Measurements from ENCODE around the gene UCK1. TPM values are rescaled to one million over a fixed set of nuclear protein-coding genes. Genes with fewer than 3 reads are reported as not detected.

UCK1 gene
- total RNA-seq, 1 experiment from 2014 or later: 31.7 TPM

DNA sequence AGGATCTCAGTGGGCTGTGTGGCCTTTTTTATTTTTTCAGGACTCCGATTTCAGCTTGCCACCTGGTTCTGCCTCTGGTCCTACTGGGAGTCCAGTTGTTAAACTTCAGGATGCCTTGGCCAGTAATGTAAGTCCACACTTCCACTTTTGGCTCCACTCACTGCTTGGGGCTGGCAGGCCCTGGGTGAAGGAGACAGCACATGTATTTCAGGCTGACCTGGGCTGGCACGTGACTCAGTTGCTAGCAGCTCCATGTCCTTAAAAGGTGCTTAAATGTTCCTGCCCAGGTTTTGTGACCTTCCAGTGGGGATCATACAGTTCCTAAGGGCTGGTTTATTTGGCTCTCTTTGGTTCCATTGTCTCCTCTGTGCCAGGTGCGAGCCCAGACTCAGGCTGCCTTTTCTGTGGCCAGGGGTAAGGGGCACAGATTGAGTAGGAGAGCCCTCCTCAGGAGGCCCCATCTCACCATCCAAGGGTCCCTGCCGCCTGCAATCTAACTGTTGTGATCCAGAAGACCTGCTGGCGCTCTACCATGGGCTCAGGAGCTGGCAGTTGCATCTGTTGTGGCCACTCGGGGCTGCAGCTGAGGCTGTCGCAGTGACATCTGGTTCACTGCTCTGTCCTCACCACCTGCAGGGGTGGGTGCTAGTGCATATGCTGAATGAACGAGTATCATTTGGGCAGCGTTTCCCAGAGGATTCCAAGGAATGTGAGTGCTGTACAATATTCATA lies 47.6 kb downstream of the UCK1 start:
- Histone ChIP-seq H3K27ac (no peak overlapping the region), H3K27me3 (ENCODE audit: insufficient read depth, low read depth) (no peaks in the 10 kb centered on the region), H3K36me3 (ENCODE audit: low read depth) (peaks cover 28% of the 10 kb centered on the region), H3K9me2 (ENCODE audit: insufficient read depth) (no peaks in the 10 kb centered on the region), H2AFZ (no peak overlapping the region), H4K20me1 (ENCODE audit: insufficient read depth) (peaks cover 52% of the 10 kb centered on the region), H3K4me2 (no peak overlapping the region), H3F3A (ENCODE audit: insufficient read depth, low read depth) (peaks cover 17% of the 10 kb centered on the region), H3K9me3 (ENCODE audit: insufficient read depth, low read depth) (no peaks in the 10 kb centered on the region), H3K79me2 (ENCODE audit: low read depth) (peaks cover 9% of the 10 kb centered on the region; the same call in 1 of the 2 replicates), H3K4me3 (no peak overlapping the region), H3K4me1 (replicated peaks; ENCODE audit: insufficient read depth) (no peaks in the 10 kb centered on the region)
- POLR2A ChIA-PET (ENCODE audit: unreplicated experiment): no interaction called here
- BruUV-seq (replicated peaks): no TSS peak
- TF ChIP-seq EZH2 (IDR thresholded peaks at IDR 0.05; ENCODE audit: low read depth): no peak
- TF ChIP-seq, protein P1, sequence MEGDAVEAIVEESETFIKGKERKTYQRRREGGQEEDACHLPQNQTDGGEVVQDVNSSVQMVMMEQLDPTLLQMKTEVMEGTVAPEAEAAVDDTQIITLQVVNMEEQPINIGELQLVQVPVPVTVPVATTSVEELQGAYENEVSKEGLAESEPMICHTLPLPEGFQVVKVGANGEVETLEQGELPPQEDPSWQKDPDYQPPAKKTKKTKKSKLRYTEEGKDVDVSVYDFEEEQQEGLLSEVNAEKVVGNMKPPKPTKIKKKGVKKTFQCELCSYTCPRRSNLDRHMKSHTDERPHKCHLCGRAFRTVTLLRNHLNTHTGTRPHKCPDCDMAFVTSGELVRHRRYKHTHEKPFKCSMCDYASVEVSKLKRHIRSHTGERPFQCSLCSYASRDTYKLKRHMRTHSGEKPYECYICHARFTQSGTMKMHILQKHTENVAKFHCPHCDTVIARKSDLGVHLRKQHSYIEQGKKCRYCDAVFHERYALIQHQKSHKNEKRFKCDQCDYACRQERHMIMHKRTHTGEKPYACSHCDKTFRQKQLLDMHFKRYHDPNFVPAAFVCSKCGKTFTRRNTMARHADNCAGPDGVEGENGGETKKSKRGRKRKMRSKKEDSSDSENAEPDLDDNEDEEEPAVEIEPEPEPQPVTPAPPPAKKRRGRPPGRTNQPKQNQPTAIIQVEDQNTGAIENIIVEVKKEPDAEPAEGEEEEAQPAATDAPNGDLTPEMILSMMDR (conservative IDR thresholded peaks at IDR 0.05): no peak
- CTCF ChIA-PET: no interaction called here
- no peak for DNase-seq
- intact Hi-C loops (cut with micrococcal nuclease; ENCODE audit: unreplicated experiment): no loop called here

DNA sequence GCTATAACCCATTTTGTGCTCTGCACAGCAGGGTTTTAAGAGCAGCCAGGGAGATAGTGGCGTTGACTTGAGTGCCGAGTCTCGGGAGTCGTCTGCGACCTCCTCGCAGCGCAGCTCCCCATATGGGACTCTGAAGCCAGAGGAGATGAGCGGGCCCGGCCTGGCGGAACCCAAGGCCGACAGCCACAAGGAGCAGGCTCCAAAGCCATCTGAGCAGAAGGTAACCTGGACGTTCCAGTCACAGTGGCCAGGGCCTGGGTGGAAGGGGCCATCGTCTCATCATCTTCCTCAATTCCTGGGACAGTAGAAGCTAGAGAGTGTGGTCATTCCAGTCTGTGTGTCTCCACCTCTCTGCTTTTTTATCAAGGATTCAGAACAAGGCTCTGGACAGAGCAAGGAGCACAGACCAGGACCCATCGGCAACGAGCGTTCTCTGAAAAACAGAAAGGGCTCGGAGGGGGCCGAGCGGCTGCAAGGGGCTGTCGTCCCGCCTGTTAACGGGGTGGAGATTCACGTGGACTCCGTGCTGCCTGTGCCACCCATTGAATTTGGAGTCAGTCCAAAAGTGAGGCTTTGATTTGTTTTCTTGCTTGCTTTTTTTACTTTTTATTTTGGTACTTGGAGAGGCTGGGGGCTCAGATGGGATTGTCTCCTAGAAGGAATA lies 48.6 kb downstream of the UCK1 start:
- intact Hi-C loops (cut with micrococcal nuclease; ENCODE audit: unreplicated experiment): no loop called here
- H3K36me3 ChIP-seq (ENCODE audit: low read depth): peaks cover 28% of the 10 kb centered on the region
- H3F3A ChIP-seq (ENCODE audit: insufficient read depth, low read depth): peaks cover 17% of the 10 kb centered on the region
- no peak overlapping the region for H3K27ac ChIP-seq
- ChIA-PET POLR2A (ENCODE audit: unreplicated experiment) (no interaction called here), CTCF (no interaction called here)
- H3K4me2 ChIP-seq: no peak overlapping the region
- no peaks in the 10 kb centered on the region for H3K9me2 ChIP-seq (ENCODE audit: insufficient read depth)
- H3K4me3 ChIP-seq: no peak overlapping the region
- BruUV-seq (replicated peaks): no TSS peak
- H3K9me3 ChIP-seq (ENCODE audit: insufficient read depth, low read depth): no peaks in the 10 kb centered on the region
- no peak for TF ChIP-seq EZH2 (IDR thresholded peaks at IDR 0.05; ENCODE audit: low read depth)
- TF ChIP-seq, protein P1 (conservative IDR thresholded peaks at IDR 0.05): no peak
- H3K27me3 ChIP-seq (ENCODE audit: insufficient read depth, low read depth): no peaks in the 10 kb centered on the region
- H3K79me2 ChIP-seq (ENCODE audit: low read depth): peaks cover 16% of the 10 kb centered on the region; the same call in 1 of the 2 replicates
- peaks cover 56% of the 10 kb centered on the region for H4K20me1 ChIP-seq (ENCODE audit: insufficient read depth)
- H2AFZ ChIP-seq: no peak overlapping the region
- no peaks in the 10 kb centered on the region for H3K4me1 ChIP-seq (replicated peaks; ENCODE audit: insufficient read depth)
- no peak for DNase-seq

DNA sequence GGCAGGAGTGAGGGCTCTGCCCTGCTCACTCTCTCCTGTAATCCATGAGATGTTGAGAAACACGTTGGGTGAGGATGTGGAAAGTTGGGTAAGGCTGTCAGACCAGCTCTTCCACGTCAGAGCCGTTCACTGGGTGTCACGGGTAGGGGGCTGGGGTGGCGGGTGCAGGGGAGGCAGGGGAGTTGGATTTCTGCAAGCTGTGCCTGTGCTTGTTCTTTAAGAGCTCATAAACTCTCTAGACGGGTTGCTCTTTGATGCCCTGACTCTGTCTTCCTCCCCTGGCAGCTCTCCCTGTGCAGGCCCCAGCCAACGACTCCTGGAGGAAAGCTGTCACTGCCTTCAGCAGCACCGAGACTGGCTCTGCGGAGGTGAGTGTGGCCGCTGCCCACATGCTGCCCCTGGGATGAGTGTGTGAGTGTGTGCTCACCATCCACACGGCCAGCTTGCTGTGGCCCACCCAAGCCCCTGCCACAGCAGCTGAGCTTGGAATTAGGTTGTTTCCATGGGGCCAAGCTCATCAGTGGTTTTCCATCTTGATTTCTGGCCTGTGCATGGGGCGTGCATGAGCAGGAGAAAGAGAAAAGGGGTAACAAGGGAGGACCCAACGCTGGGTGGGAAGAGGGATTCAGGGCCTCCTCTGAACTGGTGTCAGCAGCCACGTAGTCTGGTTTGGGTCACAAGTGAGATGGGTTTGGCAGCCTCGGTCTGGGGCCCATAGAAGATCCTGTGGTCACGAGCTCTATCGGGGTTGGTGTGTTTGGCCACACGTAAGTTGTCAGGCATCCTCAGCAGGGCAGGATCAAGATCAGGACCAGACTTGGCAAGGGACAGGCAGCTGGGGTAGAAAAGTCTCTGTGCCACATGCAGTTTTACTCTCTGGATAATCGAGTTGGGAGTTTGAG lies 49.4 kb downstream of the UCK1 start:
- Histone ChIP-seq H3K4me3 (no peak overlapping the region), H3K9me3 (ENCODE audit: insufficient read depth, low read depth) (no peaks in the 10 kb centered on the region), H2AFZ (no peak overlapping the region), H3F3A (ENCODE audit: insufficient read depth, low read depth) (peaks cover 17% of the 10 kb centered on the region), H4K20me1 (ENCODE audit: insufficient read depth) (peaks cover 55% of the 10 kb centered on the region), H3K36me3 (ENCODE audit: low read depth) (peaks cover 28% of the 10 kb centered on the region), H3K9me2 (ENCODE audit: insufficient read depth) (no peaks in the 10 kb centered on the region), H3K27ac (no peak overlapping the region), H3K4me2 (no peak overlapping the region), H3K79me2 (ENCODE audit: low read depth) (peaks cover 16% of the 10 kb centered on the region; the same call in 1 of the 2 replicates), H3K27me3 (ENCODE audit: insufficient read depth, low read depth) (no peaks in the 10 kb centered on the region), H3K4me1 (replicated peaks; ENCODE audit: insufficient read depth) (no peaks in the 10 kb centered on the region)
- intact Hi-C loops (cut with micrococcal nuclease; ENCODE audit: unreplicated experiment): no loop called here
- TF ChIP-seq, protein P1 (conservative IDR thresholded peaks at IDR 0.05): no peak
- no peak for TF ChIP-seq EZH2 (IDR thresholded peaks at IDR 0.05; ENCODE audit: low read depth)
- DNase-seq: no peak
- no TSS peak for BruUV-seq (replicated peaks)
- POLR2A ChIA-PET (ENCODE audit: unreplicated experiment): interaction anchor here (0.7 kb wide), 2 partner anchors 176 to 318 kb away, joined by 3 to 4 read pairs; no protein-coding TSS in a partner anchor
- CTCF ChIA-PET: interaction anchor here (0.6 to 0.7 kb wide), 2 partner anchors 320 to 344 kb away, joined by 5 to 10 read pairs; no protein-coding TSS in a partner anchor
